Stomach (tissue), 4 donors: ENCODE results near the gene CLEC19A.

ENCODE experiments used
- CTCF ChIP-seq, 7 experiments: fragments of 450-650 bp in 4 of 7; fragments of 200-600 bp in 3 of 7; sonication (generic) in 3 of 7; IDR thresholded peaks; one replicate each; pipeline ENCODE4 v1.5.1; 2016 to 2019; ENCODE audit warnings: antibody characterized with exemption in 7 of 7, control low read depth in 2 of 7, mild to moderate bottlenecking in 1 of 7
- POLR2A ChIP-seq, 4 donors: fragments of 450-650 bp; IDR thresholded peaks; one replicate each; pipeline ENCODE4 v1.6.1; 2016; ENCODE audit warnings: antibody characterized with exemption in 4 of 4, control low read depth in 2 of 4, mild to moderate bottlenecking in 1 of 4, moderate library complexity in 1 of 4
- POLR2AphosphoS5 ChIP-seq, 3 donors: sonication (generic); formaldehyde crosslinking; IDR thresholded peaks; one replicate each; pipeline ENCODE4 v1.6.1; 2016; ENCODE audit warnings: antibody characterized with exemption in 3 of 3

- TF ChIP-seq POLR2A (IDR thresholded peaks at IDR 0.05): no peak
- TF ChIP-seq POLR2AphosphoS5 (IDR thresholded peaks at IDR 0.05): no peak
- no peak for TF ChIP-seq CTCF (IDR thresholded peaks at IDR 0.05)
Observed at GRCh38 chr16:19315889-19316433, 30.4 kb downstream of the CLEC19A start.
